Smooth muscle cell (in vitro differentiated cells): ENCODE results near the gene BMPR2. TPM values are rescaled to one million over a fixed set of nuclear protein-coding genes. Genes with fewer than 3 reads are reported as not detected.

Experiments
- DNase-seq: peaks from one replicate; lab custom pipeline; 2025; ENCODE audit not compliant: unreplicated experiment; lab: John Stamatoyannopoulos, UW
- H2AFZ ChIP-seq: fragments of 200-600 bp; sonication (generic); 2 replicates; pipeline ENCODE4 v1.6.0; 2016; ENCODE audit warnings: antibody characterized with exemption, low read depth, mild to moderate bottlenecking
- H3F3A ChIP-seq: fragments of 200-600 bp; sonication (generic); 2 replicates; pipeline ENCODE4 v1.6.0; 2017; ENCODE audit warnings: antibody characterized with exemption, low read depth
- H3K27ac ChIP-seq: fragments of 200-600 bp; sonication (generic); 2 replicates; pipeline ENCODE4 v1.5.1; 2016; ENCODE audit warnings: low read depth, mild to moderate bottlenecking
- H3K27me3 ChIP-seq: fragments of 200-600 bp; sonication (generic); 2 replicates; pipeline ENCODE4 v1.6.1; 2016; ENCODE audit warnings: low read depth, mild to moderate bottlenecking
- H3K36me3 ChIP-seq: fragments of 200-600 bp; sonication (generic); 2 replicates; pipeline ENCODE4 v1.5.1; 2016; ENCODE audit warnings: low read depth
- H3K4me1 ChIP-seq: fragments of 200-600 bp; sonication (generic); 2 replicates; pipeline ENCODE4 v1.5.1; 2016; ENCODE audit warnings: low read depth
- H3K4me2 ChIP-seq: fragments of 200-600 bp; sonication (generic); 2 replicates; pipeline ENCODE4 v1.6.0; 2016; ENCODE audit warnings: mild to moderate bottlenecking
- H3K4me3 ChIP-seq: fragments of 200-600 bp; sonication (generic); 2 replicates; pipeline ENCODE4 v1.5.1; 2016; ENCODE audit warnings: mild to moderate bottlenecking
- H3K79me2 ChIP-seq: fragments of 200-600 bp; sonication (generic); 2 replicates; pipeline ENCODE4 v1.6.0; 2016; ENCODE audit warnings: low read depth, mild to moderate bottlenecking
- H3K9ac ChIP-seq: fragments of 200-600 bp; sonication (generic); 2 replicates; pipeline ENCODE4 v1.6.0; 2016; ENCODE audit warnings: low read depth
- H3K9me3 ChIP-seq: fragments of 200-600 bp; sonication (generic); replicated peaks from 2 replicates; pipeline ENCODE4 v1.5.1; 2016; ENCODE audit warnings: low read depth
- H4K20me1 ChIP-seq: fragments of 200-600 bp; sonication (generic); 2 replicates; pipeline ENCODE4 v1.6.0; 2016; ENCODE audit warnings: low read depth
- CTCF ChIP-seq: fragments of 200-600 bp; sonication (generic); IDR thresholded peaks from 2 replicates; pipeline ENCODE4 v1.5.1; 2017; ENCODE audit warnings: borderline replicate concordance, mild to moderate bottlenecking, antibody characterized with exemption; ENCODE audit not compliant: insufficient read depth, poor library complexity, severe bottlenecking
- WGBS: methylation state at CpG from one replicate; pipeline ENCODE4 v1.1.7; 2016; ENCODE audit warnings: low lambda C conversion rate; 5-methylcytosine and 5-hydroxymethylcytosine counted together
- polyA plus RNA-seq: library from polyadenylated mRNA; unstranded; fragments of >200 nt; fragmentation: Nextera tagmentation; extraction: Ambion mirVana; gene quantifications from 2 replicates; pipeline ENCODE4 v1.2.1, GENCODE V29; 2016
- total RNA-seq: library from RNA; depleted of rRNA; stranded (reverse); fragments of >200 nt; gene quantifications from 2 replicates; pipeline ENCODE4 v1.2.3, GENCODE V29; 2014

Gene BMPR2
- total and polyA plus RNA-seq, 2 experiments from 2014 or later: 21.5 to 70.9 TPM

GRCh38 chr2:202609381-202610145, 233.4 kb downstream of the BMPR2 start:
- no peaks in the 10 kb centered on the region for H3F3A ChIP-seq
- H3K9me3 ChIP-seq: no peaks in the 10 kb centered on the region
- H3K4me2 ChIP-seq: no peak overlapping the region
- H3K79me2 ChIP-seq: no peaks in the 10 kb centered on the region
- H3K27me3 ChIP-seq: no peaks in the 10 kb centered on the region
- H3K36me3 ChIP-seq: no peaks in the 10 kb centered on the region
- no peak overlapping the region for H3K27ac ChIP-seq
- H3K4me1 ChIP-seq: no peaks in the 10 kb centered on the region
- DNase-seq: no peak
- TF ChIP-seq CTCF: no peak
- H3K4me3 ChIP-seq: no peak overlapping the region
- no peak overlapping the region for H2AFZ ChIP-seq
- 75% methylated on average over 3 of the region's 3 CpGs for WGBS
- no peaks in the 10 kb centered on the region for H4K20me1 ChIP-seq
- no peak overlapping the region for H3K9ac ChIP-seq

GRCh38 chr2:202610380-202610779, 234.3 kb downstream of the BMPR2 start:
- Histone ChIP-seq H3K79me2 (no peaks in the 10 kb centered on the region), H3K4me3 (no peak overlapping the region), H3F3A (no peaks in the 10 kb centered on the region), H2AFZ (no peak overlapping the region), H3K27ac (no peak overlapping the region), H3K36me3 (no peaks in the 10 kb centered on the region), H3K9ac (no peak overlapping the region), H3K9me3 (no peaks in the 10 kb centered on the region), H4K20me1 (no peaks in the 10 kb centered on the region), H3K27me3 (no peaks in the 10 kb centered on the region), H3K4me2 (no peak overlapping the region), H3K4me1 (no peaks in the 10 kb centered on the region)
- WGBS: 69% methylated on average over 5 of the region's 5 CpGs
- DNase-seq: no peak
- no peak for TF ChIP-seq CTCF

- Histone ChIP-seq H3K27ac (no peak overlapping the region), H3K4me2 (no peak overlapping the region), H4K20me1 (no peaks in the 10 kb centered on the region), H3F3A (no peaks in the 10 kb centered on the region), H3K9me3 (no peaks in the 10 kb centered on the region), H3K27me3 (no peaks in the 10 kb centered on the region), H2AFZ (no peak overlapping the region), H3K79me2 (no peaks in the 10 kb centered on the region), H3K36me3 (no peaks in the 10 kb centered on the region), H3K4me1 (no peaks in the 10 kb centered on the region), H3K4me3 (no peak overlapping the region), H3K9ac (no peak overlapping the region)
- WGBS: 100% methylated on average over 1 of the region's 1 CpG
- TF ChIP-seq CTCF: no peak
- no peak for DNase-seq
These were observed 236.0 kb downstream of the BMPR2 start for GRCh38 chr2:202612145-202612544.

GRCh38 chr2:202613479-202613878, 237.4 kb downstream of the BMPR2 start:
- Histone ChIP-seq H4K20me1 (no peaks in the 10 kb centered on the region), H3K36me3 (no peaks in the 10 kb centered on the region), H3K4me2 (no peak overlapping the region), H3K27me3 (no peaks in the 10 kb centered on the region), H3K4me1 (no peaks in the 10 kb centered on the region), H3F3A (no peaks in the 10 kb centered on the region), H3K9ac (no peak overlapping the region), H2AFZ (no peak overlapping the region), H3K79me2 (no peaks in the 10 kb centered on the region), H3K4me3 (no peak overlapping the region), H3K27ac (no peak overlapping the region), H3K9me3 (no peaks in the 10 kb centered on the region)
- no peak for TF ChIP-seq CTCF
- 92% methylated on average over 2 of the region's 4 CpGs for WGBS
- DNase-seq: no peak
